Measurements from ENCODE around the gene PDZRN4. TPM values are rescaled to one million over a fixed set of nuclear protein-coding genes. Genes with fewer than 3 reads are reported as not detected.

The PDZRN4 gene
- total RNA-seq, 2 experiments from 2014 or later: not detected

- no peak for ATAC-seq (ENCODE audit: low read depth)
- Mint-ChIP-seq H3K4me3 (no peak overlapping the region), H3K4me1 (no peaks in the 10 kb centered on the region), H3K27ac (no peak overlapping the region), H3K9me3 (no peaks in the 10 kb centered on the region), H3K36me3 (no peaks in the 10 kb centered on the region), H3K27me3 (peaks cover 5% of the 10 kb centered on the region)
- POLR2A ChIA-PET: no interaction called here
- DNase-seq: no peak
These were observed 324.4 kb downstream of the PDZRN4 start for GRCh38 chr12:41512497-41512896.

GRCh38 chr12:41514021-41514777, 326.1 kb downstream of the PDZRN4 start:
- Mint-ChIP-seq H3K27me3 (peaks cover 5% of the 10 kb centered on the region), H3K4me3 (no peak overlapping the region), H3K27ac (no peak overlapping the region), H3K36me3 (no peaks in the 10 kb centered on the region), H3K9me3 (no peaks in the 10 kb centered on the region), H3K4me1 (no peaks in the 10 kb centered on the region)
- POLR2A ChIA-PET: no interaction called here
- DNase-seq: no peak
- ATAC-seq (ENCODE audit: low read depth): no peak

GRCh38 chr12:41514907-41515306, 326.8 kb downstream of the PDZRN4 start:
- DNase-seq (no peak), ATAC-seq (ENCODE audit: low read depth) (no peak)
- Mint-ChIP-seq H3K36me3 (no peaks in the 10 kb centered on the region), H3K27me3 (peaks cover 5% of the 10 kb centered on the region), H3K27ac (no peak overlapping the region), H3K4me3 (no peak overlapping the region), H3K4me1 (no peaks in the 10 kb centered on the region), H3K9me3 (no peaks in the 10 kb centered on the region)
- POLR2A ChIA-PET: no interaction called here

- Mint-ChIP-seq H3K4me3 (no peak overlapping the region), H3K27me3 (peaks cover 5% of the 10 kb centered on the region), H3K9me3 (no peaks in the 10 kb centered on the region), H3K4me1 (no peaks in the 10 kb centered on the region), H3K27ac (no peak overlapping the region), H3K36me3 (no peaks in the 10 kb centered on the region)
- POLR2A ChIA-PET: no interaction called here
- ATAC-seq (ENCODE audit: low read depth) (no peak), DNase-seq (no peak)
These were observed 327.8 kb downstream of the PDZRN4 start for GRCh38 chr12:41515953-41516352.

DNA sequence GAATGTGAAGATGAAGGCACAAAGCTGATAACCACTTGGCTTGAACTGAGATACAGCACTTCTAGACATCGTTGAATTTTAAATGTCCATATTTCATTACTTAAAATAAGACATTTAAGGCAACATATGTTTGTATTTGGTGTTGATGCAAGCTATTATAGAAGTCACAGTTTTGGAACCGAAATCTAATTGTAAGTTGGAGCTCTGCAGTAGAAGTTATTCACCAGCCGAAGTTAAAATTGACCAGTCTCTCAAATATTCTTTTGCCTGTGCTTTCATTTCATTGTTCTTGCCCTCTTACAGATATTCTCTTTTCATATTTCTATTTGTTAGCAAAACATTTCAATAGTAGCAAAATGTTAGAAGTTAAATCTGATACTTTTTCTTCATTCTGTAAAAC, 332.7 kb downstream of the PDZRN4 start:
- H3K4me3 Mint-ChIP-seq: no peak overlapping the region
- no peak for DNase-seq
- peaks cover 5% of the 10 kb centered on the region for H3K4me1 Mint-ChIP-seq
- H3K36me3 Mint-ChIP-seq: no peaks in the 10 kb centered on the region
- no peak overlapping the region for H3K27ac Mint-ChIP-seq
- POLR2A ChIA-PET: no interaction called here
- no peaks in the 10 kb centered on the region for H3K9me3 Mint-ChIP-seq
- no peak for ATAC-seq (ENCODE audit: low read depth)
- H3K27me3 Mint-ChIP-seq: peaks cover 2% of the 10 kb centered on the region

- no peak for DNase-seq
- H3K27me3 Mint-ChIP-seq: peaks cover 2% of the 10 kb centered on the region
- H3K9me3 Mint-ChIP-seq: no peaks in the 10 kb centered on the region
- peak overlapping the region; percentile 65 for H3K27ac Mint-ChIP-seq
- POLR2A ChIA-PET: no interaction called here
- no peaks in the 10 kb centered on the region for H3K36me3 Mint-ChIP-seq
- no peak for ATAC-seq (ENCODE audit: low read depth)
- H3K4me3 Mint-ChIP-seq: peak overlapping the region; percentile 67
- peaks cover 5% of the 10 kb centered on the region for H3K4me1 Mint-ChIP-seq
These were observed 333.8 kb downstream of the PDZRN4 start for GRCh38 chr12:41521872-41522379.

GRCh38 chr12:41527062-41527461, 338.9 kb downstream of the PDZRN4 start:
- Mint-ChIP-seq H3K27me3 (peaks cover 2% of the 10 kb centered on the region), H3K9me3 (no peaks in the 10 kb centered on the region), H3K36me3 (no peaks in the 10 kb centered on the region), H3K27ac (no peak overlapping the region), H3K4me3 (no peak overlapping the region), H3K4me1 (peaks cover 5% of the 10 kb centered on the region)
- ATAC-seq (ENCODE audit: low read depth) (no peak), DNase-seq (no peak)
- POLR2A ChIA-PET: no interaction called here

GRCh38 chr12:41527534-41528116, 339.5 kb downstream of the PDZRN4 start:
- ATAC-seq (ENCODE audit: low read depth): no peak
- Mint-ChIP-seq H3K4me1 (peaks cover 2% of the 10 kb centered on the region), H3K27me3 (peaks cover 2% of the 10 kb centered on the region), H3K4me3 (no peak overlapping the region), H3K27ac (no peak overlapping the region), H3K9me3 (no peaks in the 10 kb centered on the region), H3K36me3 (no peaks in the 10 kb centered on the region)
- POLR2A ChIA-PET: no interaction called here
- no peak for DNase-seq

DNA sequence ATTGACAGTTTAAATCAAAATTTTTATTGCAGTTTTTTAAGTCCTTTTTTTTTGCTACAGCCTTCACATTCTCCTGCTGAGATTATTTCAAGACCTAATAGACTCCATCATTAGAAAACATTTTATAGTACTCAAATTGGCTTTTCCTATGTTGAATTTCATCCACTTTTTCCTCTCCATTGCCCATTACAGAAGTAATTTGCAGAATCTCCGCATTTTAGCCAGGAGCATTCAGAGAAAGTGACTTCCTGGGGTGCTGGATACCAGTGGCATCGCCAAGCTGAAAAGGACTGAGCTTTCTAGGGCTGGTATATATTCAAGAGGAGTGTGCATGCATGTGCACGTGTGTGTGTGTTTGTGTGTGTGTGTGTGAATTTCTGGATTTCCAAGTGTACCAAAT, 340.8 kb downstream of the PDZRN4 start:
- POLR2A ChIA-PET: no interaction called here
- no peaks in the 10 kb centered on the region for H3K4me1 Mint-ChIP-seq
- H3K4me3 Mint-ChIP-seq: no peak overlapping the region
- no peaks in the 10 kb centered on the region for H3K9me3 Mint-ChIP-seq
- no peaks in the 10 kb centered on the region for H3K36me3 Mint-ChIP-seq
- no peak overlapping the region for H3K27ac Mint-ChIP-seq
- H3K27me3 Mint-ChIP-seq: peaks cover 2% of the 10 kb centered on the region
- ATAC-seq (ENCODE audit: low read depth) (no peak), DNase-seq (no peak)

DNA sequence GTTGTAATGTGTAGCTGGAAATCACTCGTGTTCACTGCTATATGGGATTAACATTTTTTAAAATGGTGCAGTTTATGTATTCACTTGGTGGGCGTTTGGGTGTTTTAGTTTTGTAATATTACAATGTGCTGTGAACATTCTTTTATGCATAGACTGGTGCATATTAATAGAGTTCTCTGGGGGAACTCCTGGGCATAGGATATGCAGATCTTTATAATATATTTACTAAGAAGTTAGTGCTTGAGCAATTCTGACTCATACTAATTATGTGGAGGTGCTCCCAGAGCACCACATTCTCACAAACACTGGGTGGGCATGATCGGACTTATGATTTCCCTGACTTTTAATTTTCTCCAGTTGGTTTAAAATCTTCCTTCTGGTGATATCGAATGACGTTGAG, 342.3 kb downstream of the PDZRN4 start:
- no peaks in the 10 kb centered on the region for H3K36me3 Mint-ChIP-seq
- peaks cover 1% of the 10 kb centered on the region for H3K27me3 Mint-ChIP-seq
- no peak overlapping the region for H3K4me3 Mint-ChIP-seq
- ATAC-seq (ENCODE audit: low read depth): no peak
- no peak for DNase-seq
- H3K9me3 Mint-ChIP-seq: no peaks in the 10 kb centered on the region
- H3K27ac Mint-ChIP-seq: no peak overlapping the region
- no peaks in the 10 kb centered on the region for H3K4me1 Mint-ChIP-seq
- POLR2A ChIA-PET: no interaction called here

DNA sequence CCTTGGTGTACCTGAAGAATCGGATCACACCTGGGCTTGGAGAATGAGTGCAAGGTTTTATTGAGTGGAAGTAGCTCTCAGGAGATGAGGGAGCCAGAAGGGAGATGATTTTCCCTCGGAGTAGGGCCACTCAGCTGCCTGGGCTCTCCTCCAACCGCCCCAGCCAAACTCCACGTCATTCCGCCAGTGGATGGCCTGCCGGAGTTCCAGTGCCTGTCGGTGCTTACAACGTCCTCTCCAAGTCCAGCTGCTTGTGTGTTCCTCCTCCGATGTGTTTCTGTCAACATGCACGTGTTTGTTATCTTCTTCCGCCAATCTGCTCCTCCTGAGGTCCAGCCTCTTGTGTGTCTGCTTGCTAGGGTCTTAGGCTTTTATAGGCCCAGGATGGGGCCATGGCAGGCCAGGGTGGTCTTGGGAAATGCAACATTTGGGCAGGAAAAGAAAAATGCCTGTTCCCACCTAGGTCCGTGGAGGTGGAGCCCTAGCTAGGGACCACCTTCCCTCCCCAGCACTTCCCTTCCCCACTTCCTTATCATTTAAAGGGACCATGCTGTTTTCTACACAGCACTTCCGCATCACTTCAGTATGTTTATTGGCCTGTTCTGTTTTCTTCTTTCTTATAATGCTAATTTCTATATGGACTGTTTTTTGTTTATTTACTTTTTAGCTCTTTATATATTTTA, 343.2 kb downstream of the PDZRN4 start:
- Mint-ChIP-seq H3K9me3 (no peaks in the 10 kb centered on the region), H3K27ac (no peak overlapping the region), H3K36me3 (no peaks in the 10 kb centered on the region), H3K27me3 (peaks cover 1% of the 10 kb centered on the region), H3K4me3 (no peak overlapping the region), H3K4me1 (no peaks in the 10 kb centered on the region)
- POLR2A ChIA-PET: no interaction called here
- no peak for DNase-seq
- ATAC-seq (ENCODE audit: low read depth): no peak

- Mint-ChIP-seq H3K27me3 (peaks cover 1% of the 10 kb centered on the region), H3K27ac (no peak overlapping the region), H3K4me1 (no peaks in the 10 kb centered on the region), H3K36me3 (no peaks in the 10 kb centered on the region), H3K9me3 (no peaks in the 10 kb centered on the region), H3K4me3 (no peak overlapping the region)
- POLR2A ChIA-PET: no interaction called here
- no peak for ATAC-seq (ENCODE audit: low read depth)
- no peak for DNase-seq
These were observed 344.0 kb downstream of the PDZRN4 start for GRCh38 chr12:41532072-41532471.

DNA sequence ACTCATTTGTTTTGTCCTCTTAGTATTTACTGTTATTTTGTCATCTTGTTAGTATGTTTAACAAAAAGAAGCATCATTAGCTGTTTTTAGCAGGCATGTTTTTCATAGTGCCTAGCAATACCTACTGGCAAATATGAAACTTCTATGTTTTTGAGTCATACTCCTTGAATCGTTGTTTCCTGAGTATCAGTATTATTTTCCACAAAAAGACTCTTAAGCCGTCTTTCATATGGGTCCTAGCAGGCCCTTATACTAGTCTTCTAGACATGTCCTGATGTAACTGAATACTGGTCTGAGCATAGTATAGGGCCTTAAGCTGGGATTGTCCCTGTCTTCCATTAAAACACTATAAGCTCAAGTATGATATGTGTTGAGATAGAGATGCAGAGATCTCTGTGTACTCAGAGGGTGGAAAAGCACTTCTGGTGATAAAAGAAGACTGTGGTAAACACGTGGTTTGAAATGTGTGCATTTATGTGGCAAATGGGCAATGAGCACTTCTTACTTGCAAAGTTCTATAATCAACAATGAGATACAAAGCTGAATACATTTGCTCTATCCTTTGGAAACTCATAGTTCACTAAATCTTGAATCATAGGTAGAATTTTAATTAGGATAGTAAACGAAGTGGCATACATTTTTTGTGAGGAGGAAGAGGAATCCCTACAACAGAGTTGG, 348.8 kb downstream of the PDZRN4 start:
- POLR2A ChIA-PET: no interaction called here
- Mint-ChIP-seq H3K4me1 (peaks cover 3% of the 10 kb centered on the region), H3K4me3 (no peak overlapping the region), H3K27ac (no peak overlapping the region), H3K9me3 (peaks cover 1% of the 10 kb centered on the region), H3K36me3 (no peaks in the 10 kb centered on the region), H3K27me3 (peaks cover 3% of the 10 kb centered on the region)
- DNase-seq (no peak), ATAC-seq (ENCODE audit: low read depth) (no peak)
